HG03060 (cell line): ENCODE data around the gene PGLYRP2.
"Not testable (repeated sequence)": the region's sequence is repeated elsewhere in the genome, so short reads cannot be mapped to it uniquely, and the experiment has no call there.

Source experiments
- ATAC-seq: cut with Tn5 transposase; IDR thresholded peaks from one replicate; pipeline ENCODE4 v1.9.1; 2021; ENCODE audit warnings: low read depth, moderate number of reproducible peaks; ENCODE audit not compliant: unreplicated experiment

PGLYRP2 gene

GRCh38 chr19:15488489-15489226 lies 9.4 kb upstream of the PGLYRP2 start:
- no peak for ATAC-seq

- ATAC-seq = no peak
Observed at GRCh38 chr19:15487038-15487437, 7.7 kb upstream of the PGLYRP2 start.

- ATAC-seq = not testable (repeated sequence)
Observed at GRCh38 chr19:15485768-15486167, 6.5 kb upstream of the PGLYRP2 start.

- not testable (repeated sequence) for ATAC-seq
Observed at GRCh38 chr19:15480996-15481395, 1.7 kb upstream of the PGLYRP2 start.

- ATAC-seq = no peak
Observed at GRCh38 chr19:15476325-15476724, 3.0 kb downstream of the PGLYRP2 start.

- ATAC-seq = no peak
Observed at GRCh38 chr19:15475611-15476010, 3.7 kb downstream of the PGLYRP2 start.

GRCh38 chr19:15475169-15475568 lies 4.1 kb downstream of the PGLYRP2 start:
- no peak for ATAC-seq

- not testable (repeated sequence) for ATAC-seq
Observed at GRCh38 chr19:15473821-15474220, 5.5 kb downstream of the PGLYRP2 start.

GRCh38 chr19:15471639-15472101 lies 7.6 kb downstream of the PGLYRP2 start:
- ATAC-seq = no peak

GRCh38 chr19:15469513-15470297 lies 9.6 kb downstream of the PGLYRP2 start:
- ATAC-seq = no peak

- no peak for ATAC-seq
Observed at GRCh38 chr19:15468675-15469512, 10.4 kb downstream of the PGLYRP2 start.

- ATAC-seq = no peak
Observed at GRCh38 chr19:15467734-15468214, 11.5 kb downstream of the PGLYRP2 start.

- peak; percentile 35 for ATAC-seq
Observed at GRCh38 chr19:15466851-15467733, 12.2 kb downstream of the PGLYRP2 start.

GRCh38 chr19:15464394-15465385 lies 14.6 kb downstream of the PGLYRP2 start, which contains the start of gene RASAL3:
Gene RASAL3, minus strand, starts transcription at chr19:15464544. Its CDS starts 186 bp downstream, at chr19:15464358.
- no peak for ATAC-seq

GRCh38 chr19:15463861-15464371 lies 15.4 kb downstream of the PGLYRP2 start:
- ATAC-seq = no peak

GRCh38 chr19:15461694-15462093 lies 17.6 kb downstream of the PGLYRP2 start:
- ATAC-seq = no peak

GRCh38 chr19:15457701-15458484 lies 21.4 kb downstream of the PGLYRP2 start:
- no peak for ATAC-seq
